Activated naive CD8-positive, alpha-beta T cell treated with anti-CD3 and anti-CD28 coated beads for 36 hours (primary cell): ENCODE data around the gene ZC3H4. TPM values are rescaled to one million over a fixed set of nuclear protein-coding genes. Genes with fewer than 3 reads are reported as not detected.
"Not testable (repeated sequence)": the region's sequence is repeated elsewhere in the genome, so short reads cannot be mapped to it uniquely, and the experiment has no call there.

Source experiments
- DNase-seq: peaks from one replicate; pipeline ENCODE4 v3.0.0; 2021
- H3K27ac Mint-ChIP-seq: one replicate; pipeline ENCODE4 v1.8.0; 2022; ENCODE audit warnings: mild to moderate bottlenecking, moderate library complexity, mixed read lengths
- H3K27me3 Mint-ChIP-seq: one replicate; pipeline ENCODE4 v1.8.0; 2022; ENCODE audit warnings: mild to moderate bottlenecking, mixed read lengths
- H3K36me3 Mint-ChIP-seq: one replicate; pipeline ENCODE4 v1.8.0; 2021; ENCODE audit warnings: mild to moderate bottlenecking, mixed read lengths
- H3K4me1 Mint-ChIP-seq: one replicate; pipeline ENCODE4 v1.8.0; 2021; ENCODE audit warnings: mixed read lengths
- H3K4me3 Mint-ChIP-seq: one replicate; pipeline ENCODE4 v1.8.0; 2022; ENCODE audit warnings: mild to moderate bottlenecking, moderate library complexity, mixed read lengths
- H3K9me3 Mint-ChIP-seq: one replicate; pipeline ENCODE4 v1.8.0; 2022; ENCODE audit warnings: mixed read lengths
- total RNA-seq, 2 experiments: library from RNA; stranded (reverse); gene quantifications; one replicate each; pipeline ENCODE4 v1.2.3, GENCODE V29; 2021

ZC3H4 gene
- total RNA-seq, 2 experiments from 2014 or later, result 103 to 110 TPM

GRCh38 chr19:47144630-47145029 lies 31.1 kb upstream of the ZC3H4 start:
- H3K27me3 Mint-ChIP-seq, result no peaks in the 10 kb centered on the region
- peaks cover 52% of the 10 kb centered on the region for H3K4me1 Mint-ChIP-seq
- H3K4me3 Mint-ChIP-seq, result no peak overlapping the region
- peak overlapping the region; percentile 11 for H3K27ac Mint-ChIP-seq
- peaks cover 2% of the 10 kb centered on the region for H3K9me3 Mint-ChIP-seq
- H3K36me3 Mint-ChIP-seq, result peaks cover 34% of the 10 kb centered on the region
- DNase-seq, result no peak

- H3K4me1 Mint-ChIP-seq, result peaks cover 50% of the 10 kb centered on the region
- peaks cover 2% of the 10 kb centered on the region for H3K9me3 Mint-ChIP-seq
- H3K36me3 Mint-ChIP-seq, result peaks cover 41% of the 10 kb centered on the region
- H3K27ac Mint-ChIP-seq, result peak overlapping the region; percentile 58
- DNase-seq, result no peak
- H3K27me3 Mint-ChIP-seq, result no peaks in the 10 kb centered on the region
- H3K4me3 Mint-ChIP-seq, result no peak overlapping the region
Observed at GRCh38 chr19:47143322-47144073, 29.9 kb upstream of the ZC3H4 start.

- H3K4me3 Mint-ChIP-seq, result no peak overlapping the region
- peaks cover 2% of the 10 kb centered on the region for H3K9me3 Mint-ChIP-seq
- H3K27me3 Mint-ChIP-seq, result no peaks in the 10 kb centered on the region
- no peak overlapping the region for H3K27ac Mint-ChIP-seq
- H3K4me1 Mint-ChIP-seq, result peaks cover 45% of the 10 kb centered on the region
- no peak for DNase-seq
- peaks cover 37% of the 10 kb centered on the region for H3K36me3 Mint-ChIP-seq
Observed at GRCh38 chr19:47142779-47143178, 29.2 kb upstream of the ZC3H4 start.

- Mint-ChIP-seq H3K9me3 (no peaks in the 10 kb centered on the region), H3K27me3 (no peaks in the 10 kb centered on the region), H3K27ac (no peak overlapping the region), H3K36me3 (peaks cover 30% of the 10 kb centered on the region), H3K4me3 (no peak overlapping the region), H3K4me1 (peaks cover 40% of the 10 kb centered on the region)
- DNase-seq, result no peak
Observed at GRCh38 chr19:47141695-47142094, 28.1 kb upstream of the ZC3H4 start.

GRCh38 chr19:47141252-47141651 lies 27.7 kb upstream of the ZC3H4 start:
- Mint-ChIP-seq H3K36me3 (peaks cover 26% of the 10 kb centered on the region), H3K27ac (peak overlapping the region; percentile 41), H3K4me1 (peaks cover 36% of the 10 kb centered on the region)
- not testable (repeated sequence) for H3K4me3 Mint-ChIP-seq, DNase-seq, H3K9me3 Mint-ChIP-seq, H3K27me3 Mint-ChIP-seq

GRCh38 chr19:47135156-47135555 lies 21.6 kb upstream of the ZC3H4 start:
- DNase-seq, result no peak
- Mint-ChIP-seq H3K36me3 (peaks cover 62% of the 10 kb centered on the region), H3K4me3 (no peak overlapping the region), H3K27me3 (peaks cover 8% of the 10 kb centered on the region), H3K4me1 (peaks cover 47% of the 10 kb centered on the region), H3K9me3 (peaks cover 5% of the 10 kb centered on the region), H3K27ac (no peak overlapping the region)

- Mint-ChIP-seq H3K36me3 (peaks cover 62% of the 10 kb centered on the region), H3K27ac (no peak overlapping the region), H3K4me3 (peak overlapping the region; percentile 25), H3K27me3 (peaks cover 8% of the 10 kb centered on the region), H3K9me3 (peaks cover 7% of the 10 kb centered on the region), H3K4me1 (peaks cover 49% of the 10 kb centered on the region)
- DNase-seq, result no peak
Observed at GRCh38 chr19:47134545-47134944, 21.0 kb upstream of the ZC3H4 start.

- Mint-ChIP-seq H3K27me3 (peaks cover 8% of the 10 kb centered on the region), H3K4me3 (peak overlapping the region; percentile 99), H3K36me3 (peaks cover 54% of the 10 kb centered on the region), H3K9me3 (peaks cover 7% of the 10 kb centered on the region), H3K4me1 (peaks cover 49% of the 10 kb centered on the region), H3K27ac (no peak overlapping the region)
- DNase-seq, result no peak
Observed at GRCh38 chr19:47133021-47133471, 19.5 kb upstream of the ZC3H4 start.

GRCh38 chr19:47132194-47132852 lies 18.7 kb upstream of the ZC3H4 start:
- Mint-ChIP-seq H3K4me1 (peaks cover 49% of the 10 kb centered on the region), H3K27me3 (peaks cover 8% of the 10 kb centered on the region), H3K36me3 (peaks cover 54% of the 10 kb centered on the region), H3K9me3 (peaks cover 7% of the 10 kb centered on the region), H3K27ac (peak overlapping the region; percentile 100), H3K4me3 (peak overlapping the region; percentile 99)
- DNase-seq, result no peak

- DNase-seq, result peak; percentile 97
- Mint-ChIP-seq H3K27ac (peak within 1 kb of the TSS; percentile 100), H3K36me3 (peaks cover 50% of the 10 kb centered on the region), H3K4me3 (peak within 1 kb of the TSS; percentile 99), H3K9me3 (peaks cover 7% of the 10 kb centered on the region), H3K27me3 (peaks cover 8% of the 10 kb centered on the region), H3K4me1 (peaks cover 45% of the 10 kb centered on the region)
Observed at GRCh38 chr19:47130589-47131227, 17.1 kb upstream of the ZC3H4 start, which contains the start of gene SAE1. Gene SAE1 (plus strand): TSS chr19:47130835. CDS start chr19:47130931, 96 bp downstream.

GRCh38 chr19:47130120-47130588 lies 16.6 kb upstream of the ZC3H4 start:
- no peak for DNase-seq
- H3K4me1 Mint-ChIP-seq, result peaks cover 44% of the 10 kb centered on the region
- H3K9me3 Mint-ChIP-seq, result peaks cover 7% of the 10 kb centered on the region
- peak overlapping the region; percentile 100 for H3K27ac Mint-ChIP-seq
- H3K36me3 Mint-ChIP-seq, result peaks cover 44% of the 10 kb centered on the region
- H3K4me3 Mint-ChIP-seq, result peak overlapping the region; percentile 99
- H3K27me3 Mint-ChIP-seq, result peaks cover 8% of the 10 kb centered on the region

- H3K27ac Mint-ChIP-seq, result no peak overlapping the region
- peaks cover 7% of the 10 kb centered on the region for H3K9me3 Mint-ChIP-seq
- peaks cover 41% of the 10 kb centered on the region for H3K4me1 Mint-ChIP-seq
- peaks cover 8% of the 10 kb centered on the region for H3K27me3 Mint-ChIP-seq
- peaks cover 41% of the 10 kb centered on the region for H3K36me3 Mint-ChIP-seq
- no peak for DNase-seq
- no peak overlapping the region for H3K4me3 Mint-ChIP-seq
Observed at GRCh38 chr19:47129579-47129978, 16.0 kb upstream of the ZC3H4 start.

- Mint-ChIP-seq H3K27ac (no peak overlapping the region), H3K4me3 (no peak overlapping the region)
Observed at GRCh38 chr19:47125669-47125938, 12.0 kb upstream of the ZC3H4 start.

GRCh38 chr19:47124937-47125668 lies 11.5 kb upstream of the ZC3H4 start:
- Mint-ChIP-seq H3K27ac (no peak overlapping the region), H3K9me3 (peaks cover 2% of the 10 kb centered on the region), H3K27me3 (no peaks in the 10 kb centered on the region), H3K4me3 (no peak overlapping the region), H3K36me3 (no peaks in the 10 kb centered on the region), H3K4me1 (peaks cover 6% of the 10 kb centered on the region)
- DNase-seq, result no peak

More at GRCh38 chr19:47125669-47125938, 12.0 kb upstream of the ZC3H4 start:
- H3K9me3 Mint-ChIP-seq, result peaks cover 6% of the 10 kb centered on the region
- peaks cover 2% of the 10 kb centered on the region for H3K27me3 Mint-ChIP-seq
- peaks cover 4% of the 10 kb centered on the region for H3K36me3 Mint-ChIP-seq
- H3K4me1 Mint-ChIP-seq, result peaks cover 10% of the 10 kb centered on the region
- DNase-seq, result no peak

GRCh38 chr19:47123406-47123805 lies 9.8 kb upstream of the ZC3H4 start:
- Mint-ChIP-seq H3K27me3 (no peaks in the 10 kb centered on the region), H3K9me3 (no peaks in the 10 kb centered on the region), H3K27ac (no peak overlapping the region), H3K36me3 (no peaks in the 10 kb centered on the region), H3K4me3 (no peak overlapping the region), H3K4me1 (peaks cover 4% of the 10 kb centered on the region)
- no peak for DNase-seq
